ENCODE data around the gene OR2T35.

- TF ChIP-seq CTCF (IDR thresholded peaks at IDR 0.05), result no peak
- no peak for TF ChIP-seq ZFX (IDR thresholded peaks at IDR 0.05; ENCODE audit: borderline replicate concordance)
These were observed 47.5 kb downstream of the OR2T35 start, which contains the start of gene OR2T10 for GRCh38 chr1:248597589-248597988.
